Hematopoietic multipotent progenitor cell treated with erythropoietin and hydrocortisone succinate and interleukin-3 and kit ligand, for 8 days (in vitro differentiated cells): ENCODE measurements around the gene VPS13C.
"Not testable (repeated sequence)": the region's sequence is repeated elsewhere in the genome, so short reads cannot be mapped to it uniquely, and the experiment has no call there.

Experiments
- DNase-seq: peaks from one replicate; pipeline ENCODE4 v3.0.0-alpha.2; 2015

Gene VPS13C

DNA sequence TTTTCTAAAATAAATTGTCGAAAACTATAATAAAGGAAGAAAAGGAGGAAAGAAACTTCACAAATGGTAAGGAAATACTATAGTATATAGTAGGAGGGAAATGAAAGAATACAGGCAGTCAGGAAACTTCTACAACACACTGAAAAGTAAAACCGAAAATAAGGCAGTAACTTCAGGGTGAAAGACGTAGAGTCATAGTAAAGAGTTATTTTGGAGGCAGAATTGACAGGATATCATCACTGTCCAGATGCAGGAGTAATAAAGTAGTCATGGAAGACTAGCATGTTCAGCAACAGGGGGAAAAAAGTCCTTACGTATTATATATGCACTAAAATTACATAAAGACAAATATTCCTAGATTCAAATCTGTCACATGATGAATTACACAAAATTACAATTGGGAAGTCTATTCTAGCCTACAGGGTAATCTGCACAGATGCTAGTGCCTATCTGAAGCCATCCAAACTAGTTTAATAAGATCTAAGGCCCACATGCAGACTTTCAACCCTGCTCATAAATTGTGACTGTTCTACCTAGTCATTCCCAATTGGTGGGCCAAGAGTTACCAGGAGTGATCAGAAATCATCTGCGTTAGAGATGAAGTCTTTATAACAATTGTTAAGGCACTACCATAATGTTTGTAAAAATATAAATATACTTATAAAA is 14.0 kb downstream of the VPS13C start:
- no peak for DNase-seq

DNA sequence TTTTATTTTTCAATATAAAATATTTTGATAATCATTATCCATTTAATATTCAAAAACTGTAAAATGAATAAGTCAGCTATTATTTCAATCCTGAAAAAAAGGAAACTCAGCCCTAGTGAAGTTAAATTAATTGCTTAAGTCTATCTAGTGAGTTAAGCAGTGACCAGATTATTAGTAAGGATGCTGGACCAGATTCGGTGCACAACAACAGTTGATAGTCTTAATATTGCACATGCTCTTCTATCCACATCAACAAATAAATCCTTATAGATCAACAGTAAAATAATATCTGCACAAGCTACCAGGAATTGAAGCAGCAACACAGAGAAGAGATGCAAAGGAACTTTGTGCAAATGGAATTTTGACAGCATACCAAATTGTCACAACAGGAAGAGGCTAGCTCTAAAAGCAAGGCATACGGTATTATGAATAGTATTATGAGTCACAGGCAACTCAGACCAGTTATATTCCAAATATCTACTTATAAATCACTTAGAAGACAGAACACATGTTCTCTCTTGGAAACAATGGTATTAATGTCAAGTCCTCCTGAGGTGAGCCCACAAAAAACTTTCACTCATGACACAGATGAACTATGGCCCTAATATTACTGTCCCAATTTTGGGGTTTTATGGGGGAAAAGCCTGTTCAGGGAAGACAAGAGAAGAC is 24.9 kb downstream of the VPS13C start:
- DNase-seq = no peak

DNA sequence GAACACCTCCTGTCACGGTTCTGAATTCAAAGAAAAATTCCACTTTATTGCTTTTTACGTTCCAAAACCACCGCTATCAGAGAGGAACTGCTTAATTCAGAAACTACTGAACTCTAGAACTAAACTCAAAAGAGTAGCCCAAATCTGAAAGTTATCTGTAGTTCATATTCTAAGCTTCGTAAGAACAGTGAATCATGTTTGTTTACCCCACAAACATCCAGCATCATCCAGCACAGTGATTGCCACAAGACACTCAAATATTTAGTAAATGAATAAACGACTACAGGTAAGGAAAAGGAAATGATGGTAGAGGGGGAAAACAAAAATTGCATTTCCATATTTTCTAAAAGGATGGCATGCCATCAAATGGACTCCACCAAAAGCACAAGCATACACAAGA is 32.3 kb downstream of the VPS13C start:
- DNase-seq = no peak

DNA sequence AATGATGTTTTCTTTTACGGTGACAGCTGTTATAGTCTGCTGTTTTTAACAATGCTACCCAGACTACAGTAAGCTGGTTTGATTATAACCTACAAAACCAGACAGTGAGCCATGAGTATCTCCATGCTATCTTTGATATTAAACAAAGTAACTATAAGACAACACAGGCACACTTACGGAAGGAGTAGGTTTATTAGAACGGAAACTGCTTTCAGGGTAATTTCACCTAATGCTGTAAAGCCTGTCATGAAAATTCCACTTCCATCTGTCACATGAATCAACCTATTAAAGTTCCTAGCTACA is 33.0 kb downstream of the VPS13C start:
- no peak for DNase-seq

DNA sequence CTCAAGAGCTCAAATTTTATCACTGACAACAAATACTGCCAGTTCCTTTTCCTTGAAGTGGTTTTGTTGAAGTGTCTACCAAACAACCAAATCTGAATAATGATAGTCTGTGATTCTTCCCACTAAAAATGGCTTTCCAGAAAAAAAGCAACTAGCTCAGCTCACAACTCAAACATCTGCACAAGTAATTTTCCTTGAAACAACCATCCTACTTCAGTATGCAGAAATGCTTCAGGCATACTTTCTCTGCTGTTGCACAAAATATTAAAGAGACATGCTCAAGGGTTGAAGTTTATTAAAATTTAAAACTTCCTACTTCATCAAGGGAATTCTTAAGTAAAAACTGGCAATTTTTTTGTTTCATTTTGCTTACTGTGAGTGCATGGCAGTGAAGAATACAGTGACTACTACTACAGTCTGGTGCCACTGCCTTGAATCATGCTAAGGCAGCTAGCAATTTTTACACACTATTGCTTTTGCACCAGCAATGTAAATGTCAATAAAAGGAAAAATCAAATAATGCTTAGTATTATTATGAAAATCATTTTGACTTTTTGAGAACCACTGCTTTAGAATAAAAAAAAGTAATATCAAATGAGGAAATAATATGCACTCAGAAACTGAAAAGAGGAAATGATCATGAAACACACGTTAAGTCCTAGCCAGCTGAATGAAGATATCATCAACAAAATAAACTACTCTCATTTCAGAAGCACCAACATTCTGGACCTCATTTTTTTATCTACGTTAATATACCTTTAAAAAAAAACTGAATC is 33.6 kb downstream of the VPS13C start:
- DNase-seq = no peak

DNA sequence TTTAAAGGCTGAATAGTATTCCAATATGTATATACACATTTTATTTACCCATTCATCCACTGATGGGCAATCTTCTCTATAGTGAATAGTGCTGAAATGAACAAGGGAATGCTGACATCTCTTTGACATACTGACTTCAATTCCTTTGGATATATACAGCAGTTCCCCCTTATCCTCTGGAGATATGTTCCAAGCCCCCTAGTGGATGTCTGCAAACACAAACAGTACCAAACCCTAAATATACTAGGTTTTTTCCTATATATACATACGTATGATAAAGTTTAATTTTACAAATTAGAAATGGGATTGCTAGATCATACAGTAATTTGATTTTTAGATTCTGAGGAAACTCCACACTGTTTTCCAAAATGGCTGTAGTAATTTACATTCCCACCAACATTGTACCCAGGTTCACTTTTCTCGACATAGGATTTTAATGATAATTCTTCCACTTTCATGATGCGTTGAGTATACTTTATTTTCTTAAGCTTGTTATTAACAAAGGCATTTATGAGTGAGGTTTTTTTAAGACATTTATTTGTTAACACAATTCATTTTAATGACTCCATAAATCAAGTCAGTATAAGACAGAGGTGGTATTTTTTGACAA is 38.2 kb downstream of the VPS13C start:
- DNase-seq = peak; percentile 25

DNA sequence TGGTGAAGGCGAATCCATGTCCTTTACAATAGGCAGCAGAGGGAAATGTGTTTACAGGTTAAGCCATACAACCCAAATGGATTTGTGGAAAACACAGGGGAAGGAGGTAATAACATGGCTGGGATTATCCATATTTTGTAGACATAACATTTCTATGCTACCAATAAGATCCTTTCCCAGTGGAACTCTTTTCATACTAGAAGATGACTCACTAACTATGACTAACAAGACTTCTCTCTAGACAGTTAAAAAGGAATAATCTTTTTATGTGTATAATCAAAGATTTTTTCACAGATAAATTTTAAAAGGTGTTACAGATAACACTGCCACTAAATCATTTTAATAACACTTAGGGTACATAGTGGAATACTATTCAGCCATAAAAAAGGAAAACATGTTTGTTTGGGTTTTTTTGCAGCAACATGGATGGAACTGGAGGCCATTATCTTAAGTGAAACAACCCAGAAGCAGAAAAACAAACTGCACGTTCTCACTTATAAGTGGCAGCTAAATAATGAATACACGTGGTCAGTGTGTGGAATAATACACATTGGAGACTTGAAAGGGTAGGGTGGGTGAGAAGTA is 39.6 kb downstream of the VPS13C start:
- no peak for DNase-seq

DNA sequence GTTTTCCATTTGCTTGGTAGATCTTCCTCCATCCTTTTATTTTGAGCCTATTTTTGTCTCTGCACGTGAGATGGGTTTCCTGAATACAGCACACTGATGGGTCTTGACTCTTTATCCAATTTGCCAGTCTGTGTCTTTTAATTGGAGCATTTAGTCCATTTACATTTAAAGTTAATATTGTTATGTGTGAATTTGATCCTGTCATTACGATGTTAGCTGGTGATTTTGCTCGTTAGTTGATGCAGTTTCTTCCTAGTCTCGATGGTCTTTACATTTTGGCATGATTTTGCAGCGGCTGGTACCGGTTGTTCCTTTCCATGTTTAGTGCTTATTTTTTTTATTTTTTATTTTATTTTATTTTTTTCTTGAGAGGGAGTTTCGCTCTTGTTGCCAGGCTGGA is 54.9 kb downstream of the VPS13C start:
- not testable (repeated sequence) for DNase-seq

DNA sequence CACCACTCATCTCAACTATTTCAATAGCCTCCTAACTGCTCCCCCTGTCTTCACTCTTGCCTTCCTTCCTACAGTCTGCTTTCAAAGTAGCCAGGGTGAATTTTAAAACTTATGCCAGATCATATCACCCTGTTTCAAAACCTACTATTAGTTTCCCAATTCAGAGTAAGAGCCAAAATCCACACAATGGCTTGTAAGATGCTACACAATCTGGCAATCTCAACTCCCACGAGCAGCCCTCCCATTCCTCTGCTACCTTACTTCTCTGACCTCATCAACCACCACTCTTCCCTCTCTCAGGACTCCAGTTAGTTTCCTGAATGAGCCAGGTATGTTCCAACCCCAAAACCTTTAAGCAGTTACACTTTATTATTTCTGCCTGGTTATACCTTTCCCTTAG is 62.5 kb downstream of the VPS13C start:
- DNase-seq = no peak

DNA sequence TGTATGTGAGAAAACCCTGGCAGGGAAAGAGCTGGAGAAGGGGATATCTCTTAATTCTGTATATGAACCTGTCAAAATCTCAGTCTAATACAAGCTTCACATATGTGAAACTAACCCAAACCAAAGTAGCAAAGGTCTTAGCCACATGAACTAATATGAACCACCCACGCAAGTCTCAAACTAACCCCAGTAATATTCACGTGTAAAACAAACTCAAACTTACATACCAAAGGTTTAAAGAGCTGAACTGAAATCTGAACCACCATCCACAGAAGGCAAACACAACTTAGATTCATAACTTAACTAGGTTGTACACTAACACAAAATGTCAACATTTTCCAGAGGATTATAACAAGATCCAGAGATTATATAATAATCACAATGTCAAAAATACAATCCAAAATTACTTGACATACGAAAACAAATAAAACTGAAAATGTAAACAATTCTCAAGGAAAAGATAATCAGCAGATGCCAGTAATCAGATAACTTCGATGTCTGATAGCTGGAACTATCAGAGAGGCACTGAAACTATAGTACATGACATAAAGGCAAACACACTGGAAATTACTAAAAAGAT is 64.1 kb downstream of the VPS13C start:
- no peak for DNase-seq

DNA sequence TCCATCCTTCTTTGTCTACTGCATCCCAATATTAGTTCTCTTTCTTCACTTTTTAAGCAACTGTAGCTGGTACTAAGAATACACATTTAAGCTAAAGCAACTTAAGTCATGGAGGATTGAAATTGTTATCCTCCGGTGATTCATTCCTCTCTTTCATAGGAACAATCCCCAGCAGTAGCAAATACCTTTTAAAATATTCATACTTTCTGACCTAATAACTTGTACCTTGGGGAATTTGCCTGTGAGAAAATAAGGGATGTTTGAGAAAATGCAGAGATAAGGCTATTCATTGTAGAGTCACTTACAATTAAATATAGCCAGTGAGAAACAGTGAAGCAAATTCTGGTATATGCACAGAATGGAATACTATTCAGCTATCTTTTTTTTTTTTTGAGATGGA is 66.0 kb downstream of the VPS13C start:
- no peak for DNase-seq

DNA sequence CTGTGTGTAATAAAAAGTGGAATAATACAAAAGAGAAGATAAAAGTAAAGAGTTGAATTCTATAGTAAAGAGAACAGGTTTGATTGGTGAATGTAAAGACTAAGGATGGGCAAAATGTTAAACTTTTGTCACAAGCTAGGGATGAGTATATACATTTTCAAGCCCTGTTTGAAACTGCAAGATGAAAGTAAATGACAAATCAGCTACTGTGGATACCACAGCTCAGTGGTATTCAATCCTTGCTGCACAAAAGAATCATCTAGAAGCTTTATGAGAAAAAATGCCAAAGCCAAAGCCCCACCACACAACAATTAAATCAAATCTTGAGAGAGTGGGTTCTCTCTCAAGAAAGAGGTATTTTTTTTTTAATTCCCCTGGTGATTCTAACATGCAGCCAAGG is 67.7 kb downstream of the VPS13C start:
- no peak for DNase-seq

DNA sequence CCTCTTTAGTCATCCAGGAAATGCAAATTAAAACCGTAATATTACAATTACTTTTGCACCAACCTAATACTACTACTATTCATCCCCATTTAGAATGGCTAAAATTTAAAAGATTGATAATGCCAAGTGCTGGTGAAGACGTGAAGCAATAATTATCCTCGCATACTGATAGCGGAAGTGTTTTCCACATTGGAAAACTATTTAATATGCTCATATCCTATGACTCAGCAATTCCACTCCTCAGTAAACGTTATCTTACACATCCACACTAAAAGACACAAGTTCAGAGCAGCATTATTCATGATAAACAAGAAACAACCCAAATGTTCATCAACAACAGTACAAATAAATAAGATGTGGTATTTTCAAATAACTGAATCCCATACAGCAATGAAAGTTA is 70.6 kb downstream of the VPS13C start:
- DNase-seq = peak; percentile 16

DNA sequence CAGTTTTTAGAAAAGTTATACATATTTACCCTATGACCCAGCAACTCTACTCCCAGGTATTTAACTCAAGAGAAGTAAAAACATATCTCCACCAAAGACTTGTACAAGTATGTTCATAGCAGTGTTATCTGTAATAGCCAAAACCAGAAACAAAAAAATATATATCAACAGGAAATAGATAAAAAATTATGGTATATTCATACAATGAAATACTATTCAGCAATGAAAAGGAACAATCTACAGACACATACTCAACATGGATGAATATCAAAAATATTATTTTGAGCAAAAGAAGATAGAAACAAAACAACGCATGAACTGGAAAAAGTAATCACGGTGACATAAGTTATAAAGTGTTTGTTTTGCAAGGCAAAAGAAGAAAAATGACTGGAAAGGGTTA is 72.4 kb downstream of the VPS13C start:
- DNase-seq = no peak

DNA sequence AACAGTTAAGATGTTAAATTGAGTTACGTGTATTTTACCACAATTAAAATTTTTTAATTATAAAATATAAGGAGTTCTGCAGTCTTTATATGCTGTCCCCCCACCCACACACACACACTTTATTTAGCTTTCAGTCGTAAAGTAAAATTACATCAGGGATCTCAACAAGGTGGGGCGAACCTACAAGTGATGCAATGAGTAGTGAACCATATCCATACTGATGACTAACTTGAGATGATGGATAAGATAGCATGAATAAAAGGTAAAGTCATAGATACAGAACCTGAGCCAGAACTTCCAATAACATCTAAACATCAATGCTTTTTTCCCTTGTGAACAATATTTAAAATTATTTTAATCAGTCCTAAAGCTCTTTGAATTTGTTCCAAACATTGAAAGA is 77.2 kb downstream of the VPS13C start:
- no peak for DNase-seq

DNA sequence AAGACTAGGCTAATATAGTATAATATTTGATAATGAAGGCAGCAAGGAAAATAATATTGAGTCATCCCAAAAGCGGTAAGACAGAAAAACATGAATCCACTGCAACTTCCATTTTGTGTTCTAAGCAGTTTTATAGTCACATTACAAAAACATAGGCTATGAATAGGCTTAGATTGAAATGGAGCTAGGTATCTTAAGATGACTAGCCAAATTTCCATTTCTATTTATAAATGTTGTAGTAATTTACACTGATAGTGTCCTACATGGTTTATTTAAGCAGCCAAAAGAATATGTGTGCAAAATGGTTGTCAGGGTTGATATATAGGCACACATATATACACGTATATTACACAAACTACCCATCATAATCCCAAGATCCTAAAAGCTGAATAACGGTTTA is 82.0 kb downstream of the VPS13C start:
- DNase-seq = no peak

DNA sequence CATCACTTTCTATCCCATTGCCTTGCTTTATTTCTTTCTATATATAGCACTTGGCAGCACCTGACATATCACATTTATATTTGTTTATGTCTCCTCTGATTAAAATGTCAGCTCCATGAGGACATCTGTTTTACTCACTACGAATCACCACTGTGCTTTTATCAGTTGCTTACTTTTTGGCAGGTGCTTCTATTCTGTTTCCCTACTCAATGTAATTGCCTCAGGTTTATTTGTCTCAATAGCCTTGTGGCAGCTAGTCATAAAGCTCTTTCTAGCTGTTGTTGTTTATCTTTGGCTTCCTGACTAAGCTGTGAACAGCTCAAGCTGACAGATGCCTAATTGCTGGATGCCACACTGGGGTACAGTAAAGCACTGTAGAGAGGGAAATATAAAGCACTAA is 85.5 kb downstream of the VPS13C start:
- no peak for DNase-seq

DNA sequence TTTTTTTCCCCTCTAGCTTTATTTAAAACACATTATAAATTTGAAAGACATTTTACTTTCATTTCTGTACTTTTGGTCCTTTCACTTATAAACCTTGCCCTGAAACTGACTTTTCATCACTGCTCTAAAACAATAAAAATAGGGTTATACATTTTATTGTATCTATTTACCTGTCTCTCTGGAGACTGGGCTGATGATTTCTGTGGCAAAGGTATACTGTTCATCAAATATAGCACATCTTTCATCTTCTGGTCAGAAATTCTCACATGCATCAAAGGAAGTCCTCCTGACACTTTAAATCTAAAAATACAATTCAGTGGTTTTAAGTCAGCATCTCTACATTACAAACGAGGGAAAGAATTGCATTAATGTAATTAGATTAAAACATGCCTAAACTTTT is 86.1 kb downstream of the VPS13C start:
- DNase-seq = no peak

DNA sequence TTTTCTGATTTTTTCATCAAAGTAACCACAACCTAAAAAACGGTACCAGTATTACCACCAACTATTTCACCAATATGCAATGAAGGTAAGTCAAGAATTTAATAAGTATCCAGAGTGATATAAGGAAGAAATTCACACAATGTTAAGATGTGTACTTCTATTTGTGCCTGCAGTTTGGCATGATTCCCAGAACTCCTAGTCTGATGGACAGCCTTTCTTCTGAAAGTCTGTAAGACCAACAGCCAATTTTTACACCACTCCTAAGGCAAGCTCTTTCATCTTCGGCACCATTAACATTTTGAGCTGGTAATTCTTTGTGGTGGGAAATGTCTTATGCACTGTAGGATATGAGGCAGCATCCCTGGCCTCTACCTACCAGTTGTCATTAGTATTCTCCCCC is 108.3 kb downstream of the VPS13C start:
- DNase-seq = no peak

DNA sequence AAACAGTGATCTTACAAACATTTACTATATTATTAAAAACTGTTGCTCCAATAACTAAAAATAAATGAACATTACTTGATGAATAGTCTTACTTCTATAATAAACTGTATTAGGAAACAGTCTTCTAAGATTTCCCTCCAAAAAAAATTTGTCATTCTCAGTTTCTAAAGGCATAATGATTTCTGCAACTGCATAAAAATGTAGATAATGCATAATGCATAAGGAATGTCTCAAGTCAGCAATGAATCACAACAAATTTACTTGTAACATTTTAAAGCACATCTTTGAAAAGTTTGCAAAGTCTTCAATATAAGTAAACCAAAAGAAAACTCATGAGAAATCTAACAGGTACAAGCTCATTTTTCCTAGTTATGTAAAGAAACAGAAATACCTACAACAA is 113.5 kb downstream of the VPS13C start:
- DNase-seq = no peak

DNA sequence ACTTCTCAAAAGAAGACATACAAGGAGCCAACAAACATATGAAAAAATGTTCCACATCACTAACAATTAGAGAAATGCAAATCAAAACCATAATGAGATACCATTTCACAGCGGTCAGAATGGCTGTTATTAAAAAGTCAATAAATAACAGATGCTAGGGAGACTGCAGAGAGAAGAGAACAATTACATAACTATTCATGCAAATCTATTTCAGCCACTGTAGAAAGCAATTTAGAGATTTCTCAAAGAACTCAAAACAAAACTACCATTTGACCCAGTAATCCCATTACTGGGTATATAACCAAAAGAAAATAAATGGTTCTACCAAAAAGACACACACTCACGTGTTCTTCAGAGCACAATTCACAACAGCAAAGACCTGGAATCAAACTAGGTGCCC is 116.3 kb downstream of the VPS13C start:
- DNase-seq = no peak

DNA sequence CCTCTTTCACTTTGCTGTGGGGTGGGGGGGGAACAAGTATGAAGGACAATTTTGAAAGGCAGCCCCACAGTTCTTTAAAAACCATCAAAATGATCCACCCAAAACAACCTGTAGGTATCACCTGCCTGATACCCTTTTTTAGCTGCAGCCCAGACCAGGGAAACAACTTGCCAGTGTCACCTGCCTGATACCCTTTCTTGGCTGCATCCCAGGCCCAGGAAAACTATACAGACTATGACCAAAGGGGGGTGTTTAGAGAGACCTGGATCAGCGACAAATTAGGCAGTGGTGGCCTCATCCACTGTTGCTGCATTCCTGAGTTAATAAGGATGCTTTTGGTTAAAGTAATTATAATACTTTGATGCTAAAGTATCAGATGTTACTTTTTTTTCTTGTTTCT is 122.0 kb downstream of the VPS13C start:
- no peak for DNase-seq

DNA sequence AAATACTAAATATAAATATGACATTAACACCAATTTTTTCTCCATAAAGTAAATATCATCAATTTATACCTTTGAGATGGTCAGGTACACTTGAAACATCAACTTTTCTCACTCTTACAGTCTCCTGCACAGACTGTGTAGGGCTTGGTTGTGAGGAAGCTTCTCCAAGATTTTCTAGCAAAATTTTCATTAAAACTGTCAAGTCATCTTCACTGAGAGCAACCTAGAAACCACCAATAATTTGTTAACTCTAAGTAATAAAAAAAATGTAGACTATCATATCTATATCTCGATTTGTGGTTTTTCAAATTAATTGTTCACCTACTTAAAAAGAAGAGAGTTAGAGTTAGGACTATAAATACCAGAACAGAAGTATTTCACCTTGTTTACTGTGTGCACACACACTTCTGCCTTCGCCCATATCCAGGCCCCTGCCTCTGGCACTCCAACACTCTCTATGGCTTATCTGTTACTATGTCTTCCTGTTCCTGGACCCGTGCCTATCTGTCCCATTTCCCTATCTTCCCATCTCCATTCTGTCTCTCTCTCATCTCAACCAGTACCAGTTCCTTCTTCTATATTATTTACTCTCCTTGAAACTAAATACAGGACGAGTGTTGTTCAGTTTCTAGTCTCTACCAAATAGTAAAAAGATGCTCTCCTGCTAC is 123.6 kb downstream of the VPS13C start:
- no peak for DNase-seq
